HepG2 (cell line): ENCODE results near the gene USP5. TPM values are rescaled to one million over a fixed set of nuclear protein-coding genes. Genes with fewer than 3 reads are reported as not detected.

ENCODE experiments used
- ADNP ChIP-seq: sonication (generic); formaldehyde crosslinking; IDR thresholded peaks from 2 replicates; pipeline ENCODE4 v1.4.0; 2020; ENCODE audit warnings: missing genetic modification reagents
- CAMTA2 ChIP-seq: sonication (generic); formaldehyde crosslinking; IDR thresholded peaks from 2 replicates; pipeline ENCODE4 v1.4.0; 2020; ENCODE audit warnings: mild to moderate bottlenecking, missing genetic modification reagents, borderline replicate concordance
- GFI1 ChIP-seq: sonication (generic); formaldehyde crosslinking; IDR thresholded peaks from 2 replicates; pipeline ENCODE4 v1.5.0; 2020; ENCODE audit warnings: missing genetic modification reagents, mild to moderate bottlenecking, borderline replicate concordance
- HNF4A ChIP-seq: sonication (generic); formaldehyde crosslinking; IDR thresholded peaks from 2 replicates; pipeline ENCODE4 v1.4.0; 2020; ENCODE audit warnings: missing genetic modification reagents
- KMT2B ChIP-seq: IDR thresholded peaks from 2 replicates; pipeline ENCODE4 v1.6.1; 2016; ENCODE audit warnings: missing genetic modification reagents, missing compliant biosample characterization
- NFE2L2 ChIP-seq: fragments of 150-350 bp; IDR thresholded peaks from 2 replicates; pipeline ENCODE4 v1.6.1; 2014; ENCODE audit warnings: low read length
- NRL ChIP-seq: sonication (generic); formaldehyde crosslinking; IDR thresholded peaks from 2 replicates; pipeline ENCODE4 v1.5.0; 2020; ENCODE audit warnings: missing genetic modification reagents, mild to moderate bottlenecking, moderate library complexity, borderline replicate concordance
- PHF8 ChIP-seq: sonication (generic); formaldehyde crosslinking; IDR thresholded peaks from 2 replicates; pipeline ENCODE4 v1.5.0; 2020; ENCODE audit warnings: missing genetic modification reagents
- SATB2 ChIP-seq: sonication (generic); formaldehyde crosslinking; IDR thresholded peaks from 2 replicates; pipeline ENCODE4 v1.5.0; 2020; ENCODE audit warnings: missing genetic modification reagents
- SIX1 ChIP-seq: sonication (generic); formaldehyde crosslinking; IDR thresholded peaks from 2 replicates; pipeline ENCODE4 v1.4.0; 2020; ENCODE audit warnings: missing genetic modification reagents, borderline replicate concordance
- SKI ChIP-seq: fragments of 450-650 bp; IDR thresholded peaks from one replicate; pipeline ENCODE4 v1.6.1; 2018; ENCODE audit warnings: mild to moderate bottlenecking; ENCODE audit not compliant: partially characterized antibody
- SOX6 ChIP-seq, 2 experiments: fragments of 450-650 bp in 1 of 2; sonication (generic) in 1 of 2; formaldehyde crosslinking in 1 of 2; IDR thresholded peaks; 2 replicates each; pipeline versions ENCODE4 v1.4.0 to v1.6.1; 2017 to 2020; ENCODE audit warnings: antibody characterized with exemption in 1 of 2, mild to moderate bottlenecking in 1 of 2, missing genetic modification reagents in 1 of 2
- ZKSCAN5 ChIP-seq: sonication (generic); formaldehyde crosslinking; IDR thresholded peaks from 2 replicates; pipeline ENCODE4 v1.5.1; 2020; ENCODE audit warnings: mild to moderate bottlenecking, missing genetic modification reagents
- ZMYM4 ChIP-seq: sonication (generic); formaldehyde crosslinking; IDR thresholded peaks from 2 replicates; pipeline ENCODE4 v1.8.1; 2023; ENCODE audit warnings: mild to moderate bottlenecking, missing genetic modification reagents
- ZNF17 ChIP-seq: sonication (generic); formaldehyde crosslinking; IDR thresholded peaks from 2 replicates; pipeline ENCODE4 v1.5.0; 2020; ENCODE audit warnings: mild to moderate bottlenecking, missing genetic modification reagents
- ZNF234 ChIP-seq: sonication (generic); formaldehyde crosslinking; conservative IDR thresholded peaks from 2 replicates; pipeline ENCODE4 v1.5.1; 2020; ENCODE audit warnings: mild to moderate bottlenecking, missing genetic modification reagents
- ZNF260 ChIP-seq: sonication (generic); formaldehyde crosslinking; IDR thresholded peaks from 2 replicates; pipeline ENCODE4 v1.4.0; 2020; ENCODE audit warnings: missing genetic modification reagents, low read depth, mild to moderate bottlenecking, borderline replicate concordance
- ZNF274 ChIP-seq: sonication (generic); formaldehyde crosslinking; IDR thresholded peaks from 2 replicates; pipeline ENCODE4 v1.5.1; 2020; ENCODE audit warnings: mild to moderate bottlenecking, missing genetic modification reagents
- ZNF350 ChIP-seq: sonication (generic); formaldehyde crosslinking; IDR thresholded peaks from 2 replicates; pipeline ENCODE4 v1.4.0; 2020; ENCODE audit warnings: mild to moderate bottlenecking, low read depth, missing genetic modification reagents, borderline replicate concordance
- ZNF432 ChIP-seq: sonication (generic); formaldehyde crosslinking; IDR thresholded peaks from 2 replicates; pipeline ENCODE4 v1.5.0; 2020; ENCODE audit warnings: missing genetic modification reagents, mild to moderate bottlenecking, borderline replicate concordance
- ZNF44 ChIP-seq: sonication (generic); formaldehyde crosslinking; IDR thresholded peaks from 2 replicates; pipeline ENCODE4 v1.5.1; 2020; ENCODE audit warnings: mild to moderate bottlenecking, missing genetic modification reagents
- polyA plus RNA-seq, 8 experiments: library from polyadenylated mRNA; depleted of rRNA in 3 of 8; stranded (reverse) in 7 of 8; unstranded in 1 of 8; fragments of >200 nt; fragmentation: Illumina TruSeq in 4 of 8; extraction: Trizol in 4 of 8; gene quantifications; 2 replicates each; pipeline versions ENCODE4 v1.2.1 to v1.2.3, GENCODE V29; 2011 to 2016; ENCODE audit warnings: low read depth in 4 of 8, missing spikeins in 1 of 8, mixed read lengths in 1 of 8; ENCODE audit not compliant: insufficient read depth in 1 of 8
- total RNA-seq, 5 experiments: library from RNA; depleted of rRNA; stranded (reverse); fragments of >200 nt; fragmentation: Illumina TruSeq; extraction: Trizol; gene quantifications; 2 replicates each; pipeline ENCODE4 v1.2.3, GENCODE V29; 2016; ENCODE audit warnings: low read depth in 1 of 5
- TF ChIP-seq, protein P1 (sequence below): sonication (generic); formaldehyde crosslinking; IDR thresholded peaks from 2 replicates; pipeline ENCODE4 v1.9.0; 2021; ENCODE audit warnings: missing genetic modification reagents, mild to moderate bottlenecking, borderline replicate concordance
- TF ChIP-seq, protein P2 (sequence below): sonication (generic); formaldehyde crosslinking; IDR thresholded peaks from 2 replicates; pipeline ENCODE4 v1.5.1; 2020; ENCODE audit warnings: mild to moderate bottlenecking, missing genetic modification reagents, borderline replicate concordance

The USP5 gene
- total and polyA plus RNA-seq, 2 of the 13 experiments (the other 11 are each of a cell fraction or from before 2014, with no cell fraction given) = 39.6 to 56.0 TPM

DNA sequence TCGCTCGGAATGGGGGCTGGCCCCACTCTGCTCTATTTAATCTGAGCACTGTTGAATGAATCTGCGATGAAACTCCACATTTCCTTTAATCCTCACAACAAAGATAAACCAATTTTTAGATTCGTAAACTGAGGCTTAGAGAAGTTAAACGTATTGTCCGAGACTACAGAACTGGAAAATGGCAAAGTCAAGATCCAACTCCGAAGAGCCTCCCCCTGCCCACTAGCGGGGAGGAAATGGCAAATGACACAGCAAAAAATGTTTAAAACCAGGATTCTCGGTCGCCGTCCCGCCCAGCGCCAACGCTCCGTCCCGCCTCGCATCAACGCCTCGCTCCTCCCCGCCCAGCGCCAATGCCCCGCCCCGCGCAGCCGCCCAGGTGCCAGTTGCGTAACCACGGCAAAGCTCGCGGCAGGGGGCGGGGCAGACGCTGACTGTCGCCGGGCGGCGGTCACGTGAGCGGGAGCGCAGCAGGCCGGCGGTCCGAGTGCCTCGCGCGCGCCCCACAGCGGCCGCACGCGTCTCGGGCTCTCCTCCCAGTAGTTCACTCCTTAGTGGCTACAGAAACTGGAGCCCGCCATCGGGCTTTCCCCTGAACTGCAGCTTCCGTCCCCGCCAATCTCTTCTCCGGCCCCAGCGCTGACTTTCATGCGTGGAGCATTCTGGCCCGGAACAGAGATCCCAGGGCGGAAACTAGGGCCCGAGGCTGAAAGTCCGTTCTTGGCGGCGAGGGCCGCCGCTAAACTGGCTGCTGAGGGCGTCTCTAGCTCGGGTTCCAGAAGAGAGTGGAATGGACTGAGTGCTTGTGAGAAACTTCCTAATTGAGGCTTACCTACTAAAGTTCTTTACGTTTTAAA is 39.1 kb downstream of the USP5 start (continued):
- TF ChIP-seq, protein P1, sequence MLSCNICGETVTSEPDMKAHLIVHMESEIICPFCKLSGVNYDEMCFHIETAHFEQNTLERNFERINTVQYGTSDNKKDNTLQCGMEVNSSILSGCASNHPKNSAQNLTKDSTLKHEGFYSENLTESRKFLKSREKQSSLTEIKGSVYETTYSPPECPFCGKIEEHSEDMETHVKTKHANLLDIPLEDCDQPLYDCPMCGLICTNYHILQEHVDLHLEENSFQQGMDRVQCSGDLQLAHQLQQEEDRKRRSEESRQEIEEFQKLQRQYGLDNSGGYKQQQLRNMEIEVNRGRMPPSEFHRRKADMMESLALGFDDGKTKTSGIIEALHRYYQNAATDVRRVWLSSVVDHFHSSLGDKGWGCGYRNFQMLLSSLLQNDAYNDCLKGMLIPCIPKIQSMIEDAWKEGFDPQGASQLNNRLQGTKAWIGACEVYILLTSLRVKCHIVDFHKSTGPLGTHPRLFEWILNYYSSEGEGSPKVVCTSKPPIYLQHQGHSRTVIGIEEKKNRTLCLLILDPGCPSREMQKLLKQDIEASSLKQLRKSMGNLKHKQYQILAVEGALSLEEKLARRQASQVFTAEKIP (CRISPR knock-in tag) = no peak
- TF ChIP-seq ZNF44 (CRISPR knock-in tag) (no peak), HNF4A (CRISPR knock-in tag) (no peak), ADNP (no peak), SOX6 (IDR thresholded peaks at IDR 0.05) (no peak), SOX6 (CRISPR knock-in tag; IDR thresholded peaks at IDR 0.05) (peak; percentile 59; the same call in 1 of the 2 replicates), ZKSCAN5 (CRISPR knock-in tag) (no peak), ZNF17 (CRISPR knock-in tag) (no peak), ZNF432 (CRISPR knock-in tag) (no peak), NRL (CRISPR knock-in tag) (peak; percentile 54; the same call in 1 of the 2 replicates), ZNF260 (no peak), NFE2L2 (peak; percentile 98), SIX1 (CRISPR knock-in tag) (no peak), ZNF234 (CRISPR knock-in tag) (no peak), ZNF350 (0 out of 2 replicates have a peak, but pooled peaks have one; percentile 51), ZNF274 (peak; percentile 54), KMT2B (no peak; the same call in 1 of the 2 replicates), GFI1 (CRISPR knock-in tag) (peak; percentile 73; the same call in 1 of the 2 replicates), PHF8 (peak; percentile 69), SATB2 (CRISPR knock-in tag) (0 out of 2 replicates have a peak, but pooled peaks have one; percentile 56), CAMTA2 (CRISPR knock-in tag) (no peak), ZMYM4 (CRISPR knock-in tag) (peak; percentile 95), SKI (peak; percentile 91)
- TF ChIP-seq, protein P2, sequence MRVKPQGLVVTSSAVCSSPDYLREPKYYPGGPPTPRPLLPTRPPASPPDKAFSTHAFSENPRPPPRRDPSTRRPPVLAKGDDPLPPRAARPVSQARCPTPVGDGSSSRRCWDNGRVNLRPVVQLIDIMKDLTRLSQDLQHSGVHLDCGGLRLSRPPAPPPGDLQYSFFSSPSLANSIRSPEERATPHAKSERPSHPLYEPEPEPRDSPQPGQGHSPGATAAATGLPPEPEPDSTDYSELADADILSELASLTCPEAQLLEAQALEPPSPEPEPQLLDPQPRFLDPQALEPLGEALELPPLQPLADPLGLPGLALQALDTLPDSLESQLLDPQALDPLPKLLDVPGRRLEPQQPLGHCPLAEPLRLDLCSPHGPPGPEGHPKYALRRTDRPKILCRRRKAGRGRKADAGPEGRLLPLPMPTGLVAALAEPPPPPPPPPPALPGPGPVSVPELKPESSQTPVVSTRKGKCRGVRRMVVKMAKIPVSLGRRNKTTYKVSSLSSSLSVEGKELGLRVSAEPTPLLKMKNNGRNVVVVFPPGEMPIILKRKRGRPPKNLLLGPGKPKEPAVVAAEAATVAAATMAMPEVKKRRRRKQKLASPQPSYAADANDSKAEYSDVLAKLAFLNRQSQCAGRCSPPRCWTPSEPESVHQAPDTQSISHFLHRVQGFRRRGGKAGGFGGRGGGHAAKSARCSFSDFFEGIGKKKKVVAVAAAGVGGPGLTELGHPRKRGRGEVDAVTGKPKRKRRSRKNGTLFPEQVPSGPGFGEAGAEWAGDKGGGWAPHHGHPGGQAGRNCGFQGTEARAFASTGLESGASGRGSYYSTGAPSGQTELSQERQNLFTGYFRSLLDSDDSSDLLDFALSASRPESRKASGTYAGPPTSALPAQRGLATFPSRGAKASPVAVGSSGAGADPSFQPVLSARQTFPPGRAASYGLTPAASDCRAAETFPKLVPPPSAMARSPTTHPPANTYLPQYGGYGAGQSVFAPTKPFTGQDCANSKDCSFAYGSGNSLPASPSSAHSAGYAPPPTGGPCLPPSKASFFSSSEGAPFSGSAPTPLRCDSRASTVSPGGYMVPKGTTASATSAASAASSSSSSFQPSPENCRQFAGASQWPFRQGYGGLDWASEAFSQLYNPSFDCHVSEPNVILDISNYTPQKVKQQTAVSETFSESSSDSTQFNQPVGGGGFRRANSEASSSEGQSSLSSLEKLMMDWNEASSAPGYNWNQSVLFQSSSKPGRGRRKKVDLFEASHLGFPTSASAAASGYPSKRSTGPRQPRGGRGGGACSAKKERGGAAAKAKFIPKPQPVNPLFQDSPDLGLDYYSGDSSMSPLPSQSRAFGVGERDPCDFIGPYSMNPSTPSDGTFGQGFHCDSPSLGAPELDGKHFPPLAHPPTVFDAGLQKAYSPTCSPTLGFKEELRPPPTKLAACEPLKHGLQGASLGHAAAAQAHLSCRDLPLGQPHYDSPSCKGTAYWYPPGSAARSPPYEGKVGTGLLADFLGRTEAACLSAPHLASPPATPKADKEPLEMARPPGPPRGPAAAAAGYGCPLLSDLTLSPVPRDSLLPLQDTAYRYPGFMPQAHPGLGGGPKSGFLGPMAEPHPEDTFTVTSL (CRISPR knock-in tag) = no peak
